BLaER1 treated with 17β-estradiol and CSF1 and Interleukin-3, amounts not matched to agents 10 nM and 100 nM (cell line): ENCODE measurements around the gene NPDC1.

Experiments
- H3K27ac ChIP-seq, 11 experiments: shearing (Covaris generic); formaldehyde crosslinking; 2 replicates each; pipeline ENCODE4 v1.8.1; 2022
- H3K27me3 ChIP-seq, 11 experiments: shearing (Covaris generic); formaldehyde crosslinking; 2 replicates each; pipeline ENCODE4 v1.8.1; 2022
- H3K36me3 ChIP-seq, 11 experiments: shearing (Covaris generic); formaldehyde crosslinking; 2 replicates each; pipeline ENCODE4 v1.8.1; 2022
- H3K4me1 ChIP-seq, 10 experiments: shearing (Covaris generic); formaldehyde crosslinking; 2 replicates each; pipeline ENCODE4 v1.8.1; 2022
- H3K4me2 ChIP-seq, 11 experiments: shearing (Covaris generic); formaldehyde crosslinking; 2 replicates each; pipeline ENCODE4 v1.8.1; 2022
- H3K4me3 ChIP-seq, 10 experiments: shearing (Covaris generic); formaldehyde crosslinking; 2 replicates each; pipeline ENCODE4 v1.8.1; 2022
- H3K9ac ChIP-seq, 11 experiments: shearing (Covaris generic); formaldehyde crosslinking; 2 replicates each; pipeline ENCODE4 v1.8.1; 2022
- H3K9me3 ChIP-seq, 11 experiments: shearing (Covaris generic); formaldehyde crosslinking; replicated peaks in 1 of 11; 2 replicates each; pipeline ENCODE4 v1.8.1; 2022
- H4K20me1 ChIP-seq, 11 experiments: shearing (Covaris generic); formaldehyde crosslinking; 2 replicates each; pipeline ENCODE4 v1.8.1; 2022
- Cebpa-rat ChIP-seq, 11 experiments: shearing (Covaris generic); IDR thresholded peaks; 2 replicates each; pipeline ENCODE4 v1.8.1; 2022

NPDC1 gene

GRCh38 chr9:137014166-137014565 lies 31.8 kb downstream of the NPDC1 start:
- Histone ChIP-seq H4K20me1 (peaks cover 0 to 47% (median 0%) of the 10 kb centered on the region in 11 experiments; a peak in 1 of 22 replicates), H3K4me2 (no peak overlapping the region), H3K4me1 (peaks cover 0 to 5% (median 0%) of the 10 kb centered on the region in 10 experiments; a peak in 1 of 20 replicates), H3K9me3 (no peaks in the 10 kb centered on the region), H3K27me3 (no peaks in the 10 kb centered on the region), H3K4me3 (no peak overlapping the region), H3K9ac (no peak overlapping the region), H3K36me3 (peaks cover 44 to 83% (median 65%) of the 10 kb centered on the region in 11 experiments), H3K27ac (no peak overlapping the region)
- no peak for TF ChIP-seq Cebpa-rat (IDR thresholded peaks at IDR 0.05)

GRCh38 chr9:137013571-137013940 lies 32.4 kb downstream of the NPDC1 start:
- Histone ChIP-seq H3K36me3 (peaks cover 44 to 77% (median 63%) of the 10 kb centered on the region in 11 experiments), H4K20me1 (peaks cover 0 to 42% (median 0%) of the 10 kb centered on the region in 11 experiments; a peak in 1 of 22 replicates), H3K9me3 (no peaks in the 10 kb centered on the region), H3K4me3 (no peak overlapping the region), H3K4me2 (no peak overlapping the region), H3K27ac (no peak overlapping the region), H3K27me3 (no peaks in the 10 kb centered on the region), H3K4me1 (no peaks in the 10 kb centered on the region), H3K9ac (no peak overlapping the region)
- no peak for TF ChIP-seq Cebpa-rat (IDR thresholded peaks at IDR 0.05)

GRCh38 chr9:137012694-137013570 lies 33.0 kb downstream of the NPDC1 start:
- Histone ChIP-seq H3K36me3 (peaks cover 43 to 78% (median 65%) of the 10 kb centered on the region in 11 experiments), H3K4me1 (peaks cover 0 to 5% (median 3%) of the 10 kb centered on the region in 10 experiments; a peak in 11 of 20 replicates), H3K4me3 (no peak overlapping the region), H4K20me1 (peaks cover 0 to 46% (median 0%) of the 10 kb centered on the region in 11 experiments; a peak in 1 of 22 replicates), H3K27me3 (no peaks in the 10 kb centered on the region), H3K4me2 (no peak overlapping the region), H3K9me3 (no peaks in the 10 kb centered on the region), H3K27ac (no peak overlapping the region), H3K9ac (no peak overlapping the region)
- no peak for TF ChIP-seq Cebpa-rat (IDR thresholded peaks at IDR 0.05)

- Histone ChIP-seq H3K4me3 (no peak overlapping the region), H4K20me1 (peaks cover 0 to 45% (median 0%) of the 10 kb centered on the region in 11 experiments; a peak in 1 of 22 replicates), H3K27ac (no peak overlapping the region), H3K36me3 (peaks cover 34 to 77% (median 58%) of the 10 kb centered on the region in 11 experiments; a peak in 21 of 22 replicates), H3K9me3 (no peaks in the 10 kb centered on the region), H3K9ac (no peak overlapping the region), H3K27me3 (no peaks in the 10 kb centered on the region), H3K4me1 (peaks cover 0 to 13% (median 10%) of the 10 kb centered on the region in 10 experiments; a peak in 13 of 20 replicates), H3K4me2 (no peak overlapping the region)
- TF ChIP-seq Cebpa-rat (IDR thresholded peaks at IDR 0.05) = no peak
Observed at GRCh38 chr9:137011907-137012675, 33.9 kb downstream of the NPDC1 start.

- Histone ChIP-seq H3K9me3 (no peaks in the 10 kb centered on the region), H3K4me2 (no peak overlapping the region), H3K4me1 (peaks cover 4 to 23% (median 19%) of the 10 kb centered on the region in 10 experiments; a peak in 19 of 20 replicates), H3K27ac (no peak overlapping the region), H3K9ac (no peak overlapping the region), H3K27me3 (no peaks in the 10 kb centered on the region), H3K36me3 (peaks cover 25 to 68% (median 49%) of the 10 kb centered on the region in 11 experiments; a peak in 21 of 22 replicates), H4K20me1 (peaks cover 0 to 38% (median 0%) of the 10 kb centered on the region in 11 experiments; a peak in 1 of 22 replicates), H3K4me3 (no peak overlapping the region)
- no peak for TF ChIP-seq Cebpa-rat (IDR thresholded peaks at IDR 0.05)
Observed at GRCh38 chr9:137011156-137011555, 34.8 kb downstream of the NPDC1 start.

- Histone ChIP-seq H3K9ac (no peak overlapping the region), H3K4me1 (peaks cover 4 to 31% (median 28%) of the 10 kb centered on the region in 10 experiments; a peak in 19 of 20 replicates), H3K27me3 (no peaks in the 10 kb centered on the region), H4K20me1 (peaks cover 0 to 32% (median 0%) of the 10 kb centered on the region in 11 experiments; a peak in 1 of 22 replicates), H3K36me3 (peaks cover 17 to 58% (median 40%) of the 10 kb centered on the region in 11 experiments; a peak in 20 of 22 replicates), H3K4me2 (no peak overlapping the region), H3K4me3 (no peak overlapping the region), H3K9me3 (peaks cover 3 to 8% (median 6%) of the 10 kb centered on the region in 11 experiments; a peak in 17 of 22 replicates), H3K27ac (no peak overlapping the region)
- TF ChIP-seq Cebpa-rat (IDR thresholded peaks at IDR 0.05) = no peak
Observed at GRCh38 chr9:137009938-137010732, 35.8 kb downstream of the NPDC1 start.

- peaks cover 6 to 16% (median 12%) of the 10 kb centered on the region in 11 experiments; a peak in 19 of 22 replicates for H3K9me3 ChIP-seq
- peaks cover 8 to 49% (median 31%) of the 10 kb centered on the region in 11 experiments; a peak in 20 of 22 replicates for H3K36me3 ChIP-seq
- H3K4me2 ChIP-seq = no peak overlapping the region
- H3K9ac ChIP-seq = no peak overlapping the region
- peaks cover 4 to 32% (median 28%) of the 10 kb centered on the region in 10 experiments; a peak in 19 of 20 replicates for H3K4me1 ChIP-seq
- H4K20me1 ChIP-seq = peaks cover 0 to 23% (median 0%) of the 10 kb centered on the region in 11 experiments; a peak in 1 of 22 replicates
- TF ChIP-seq Cebpa-rat (IDR thresholded peaks at IDR 0.05) = no peak
- H3K27me3 ChIP-seq = no peaks in the 10 kb centered on the region
- no peak overlapping the region for H3K27ac ChIP-seq
- H3K4me3 ChIP-seq = no peak overlapping the region
Observed at GRCh38 chr9:137009217-137009616, 36.8 kb downstream of the NPDC1 start.

- TF ChIP-seq Cebpa-rat (IDR thresholded peaks at IDR 0.05) = no peak
- no peak overlapping the region for H3K4me3 ChIP-seq
- peaks cover 0 to 16% (median 0%) of the 10 kb centered on the region in 11 experiments; a peak in 1 of 22 replicates for H4K20me1 ChIP-seq
- 0 out of 22 replicates have a peak overlapping the region, but pooled peaks of 3 of the 11 experiments have one; percentile 32 to 48 (median 46) for H3K4me2 ChIP-seq
- peaks cover 6 to 16% (median 12%) of the 10 kb centered on the region in 11 experiments; a peak in 19 of 22 replicates for H3K9me3 ChIP-seq
- peaks cover 4 to 32% (median 28%) of the 10 kb centered on the region in 10 experiments; a peak in 19 of 20 replicates for H3K4me1 ChIP-seq
- no peaks in the 10 kb centered on the region for H3K27me3 ChIP-seq
- no peak overlapping the region for H3K27ac ChIP-seq
- H3K9ac ChIP-seq = peak overlapping the region in 1 of 11 experiments; percentile 4; a peak in 1 of 22 replicates
- peaks cover under 1 to 40% (median 23%) of the 10 kb centered on the region in 11 experiments; a peak in 17 of 22 replicates for H3K36me3 ChIP-seq
Observed at GRCh38 chr9:137008312-137008711, 37.7 kb downstream of the NPDC1 start.
